Measurements from ENCODE around the gene SMDT1.

Gene SMDT1, protein sequence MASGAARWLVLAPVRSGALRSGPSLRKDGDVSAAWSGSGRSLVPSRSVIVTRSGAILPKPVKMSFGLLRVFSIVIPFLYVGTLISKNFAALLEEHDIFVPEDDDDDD

DNA sequence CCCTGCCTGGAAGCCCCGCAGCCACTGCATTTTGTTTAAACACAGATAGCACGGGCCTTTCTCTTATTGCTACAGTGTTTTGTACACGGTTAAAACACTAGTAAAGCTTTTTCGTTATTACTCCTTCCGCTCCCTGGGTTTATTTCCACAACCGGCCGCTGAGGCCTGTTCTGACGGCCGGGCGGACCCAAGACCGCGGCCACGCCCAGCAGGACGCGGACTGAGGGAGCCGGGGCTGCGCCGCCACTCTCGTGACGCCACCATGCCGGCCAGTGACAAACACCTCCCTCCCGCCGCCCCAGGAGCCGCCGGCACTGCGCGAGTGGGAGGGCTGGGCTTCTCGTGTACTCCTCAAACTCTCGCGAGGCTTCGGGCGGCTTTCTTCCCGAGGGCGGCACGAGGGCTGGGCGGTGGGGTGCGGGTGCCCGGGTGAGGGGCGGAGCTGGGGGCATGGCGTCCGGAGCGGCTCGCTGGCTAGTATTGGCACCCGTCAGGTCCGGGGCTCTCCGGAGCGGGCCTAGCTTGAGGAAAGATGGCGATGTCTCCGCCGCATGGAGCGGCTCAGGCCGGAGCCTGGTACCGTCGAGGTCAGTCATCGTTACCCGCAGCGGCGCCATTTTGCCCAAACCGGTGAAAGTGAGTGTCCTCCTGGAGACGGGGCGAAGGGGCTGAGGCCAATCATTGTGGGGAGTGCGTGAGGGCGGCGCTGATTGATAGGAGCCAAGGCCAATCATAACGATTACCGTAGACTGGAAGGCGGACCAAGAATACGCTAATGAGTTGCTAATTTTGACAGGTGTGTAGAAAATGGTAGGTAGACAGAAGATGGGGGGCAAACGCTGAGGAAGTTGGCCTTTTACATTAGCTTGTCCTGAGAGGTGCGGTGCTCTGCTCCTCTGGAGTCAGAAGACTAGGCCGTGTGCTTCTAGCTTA is at the start of gene SMDT1:
SMDT1 (plus strand) TSS at position 382 of the 933 bp plus-strand sequence; CDS start at position 451, 69 bp downstream.
- Histone ChIP-seq H3K36me3 (ENCODE audit: control insufficient read depth in 1 of 2, insufficient read depth in 2 of 2, low read length in 2 of 2) (peaks cover 4 to 28% of the 10 kb centered on the region in 2 donors), H3K9ac (ENCODE audit: low read depth in 1 of 2, low read length in 2 of 2) (peak within 1 kb of the TSS; percentile 89 to 97), H3K27ac (ENCODE audit: low read depth, low read length) (peak within 1 kb of the TSS; percentile 95), H3K4me1 (ENCODE audit: control insufficient read depth in 1 of 2, insufficient read depth in 2 of 2, low read length in 2 of 2) (peaks cover 24 to 31% of the 10 kb centered on the region in 2 donors), H3K9me3 (ENCODE audit: control insufficient read depth in 1 of 2, low read length in 2 of 2) (no peaks in the 10 kb centered on the region), H3K27me3 (ENCODE audit: control insufficient read depth in 1 of 2, insufficient read depth in 2 of 2, low read length in 2 of 2) (no peaks in the 10 kb centered on the region), H3K4me3 (ENCODE audit: low read depth in 1 of 2, low read length in 2 of 2) (peak within 1 kb of the TSS; percentile 72 to 84)

DNA sequence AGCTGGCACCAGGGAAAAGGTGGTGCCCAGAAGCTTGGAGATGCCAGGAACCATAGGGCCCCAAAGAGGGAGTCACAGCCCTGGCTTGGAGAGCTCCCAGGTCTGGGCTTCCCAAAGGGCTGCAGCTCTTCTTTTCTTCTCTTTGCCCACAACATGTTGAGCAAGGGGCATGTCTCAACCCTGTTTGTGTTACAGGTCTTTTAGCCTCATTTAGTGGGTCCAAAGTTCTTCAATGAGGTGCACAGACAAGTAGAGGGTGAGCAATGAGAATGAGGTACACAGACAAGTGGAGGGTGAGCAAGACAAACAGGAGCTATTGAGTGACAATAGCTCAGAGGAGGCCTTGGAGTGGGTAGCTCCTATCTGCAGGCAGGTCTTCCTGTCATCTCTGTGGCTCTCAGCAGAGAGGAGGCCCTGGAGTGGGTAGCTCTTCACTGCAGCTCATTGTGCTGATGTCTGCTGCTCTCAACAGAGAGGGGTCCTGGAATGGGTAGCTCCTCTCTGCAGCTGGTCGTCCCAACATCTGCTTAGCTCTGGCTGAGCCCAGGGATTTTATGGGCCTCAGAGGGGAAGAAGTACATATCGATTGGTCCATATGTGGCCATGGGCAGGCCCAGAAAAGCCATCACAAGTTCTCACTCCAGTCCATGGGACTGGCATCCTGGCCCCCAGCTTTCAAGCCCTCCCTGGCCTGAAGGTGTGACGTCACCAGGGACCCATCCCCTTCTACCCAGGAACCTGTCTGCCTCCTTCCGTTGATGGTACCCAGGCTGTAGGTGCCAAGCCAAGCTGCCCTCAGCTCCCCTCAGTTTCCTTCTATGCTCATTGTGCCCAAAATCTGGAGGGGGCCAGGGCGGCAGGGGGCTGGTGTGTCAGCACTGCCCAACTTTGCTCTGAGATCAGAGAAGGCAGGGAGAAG is 46.0 kb upstream of the SMDT1 start:
- H3K4me1 ChIP-seq (ENCODE audit: control insufficient read depth in 1 of 2, insufficient read depth in 2 of 2, low read length in 2 of 2): no peaks in the 10 kb centered on the region
- peaks cover 4 to 8% of the 10 kb centered on the region in 2 donors for H3K9me3 ChIP-seq (ENCODE audit: control insufficient read depth in 1 of 2, low read length in 2 of 2)
- no peak overlapping the region for H3K4me3 ChIP-seq (ENCODE audit: low read depth in 1 of 2, low read length in 2 of 2)
- no peak overlapping the region for H3K27ac ChIP-seq (ENCODE audit: low read depth, low read length)
- no peak overlapping the region for H3K9ac ChIP-seq (ENCODE audit: low read depth in 1 of 2, low read length in 2 of 2)
- no peaks in the 10 kb centered on the region for H3K36me3 ChIP-seq (ENCODE audit: control insufficient read depth in 1 of 2, insufficient read depth in 2 of 2, low read length in 2 of 2)
- no peaks in the 10 kb centered on the region for H3K27me3 ChIP-seq (ENCODE audit: control insufficient read depth in 1 of 2, insufficient read depth in 2 of 2, low read length in 2 of 2)

DNA sequence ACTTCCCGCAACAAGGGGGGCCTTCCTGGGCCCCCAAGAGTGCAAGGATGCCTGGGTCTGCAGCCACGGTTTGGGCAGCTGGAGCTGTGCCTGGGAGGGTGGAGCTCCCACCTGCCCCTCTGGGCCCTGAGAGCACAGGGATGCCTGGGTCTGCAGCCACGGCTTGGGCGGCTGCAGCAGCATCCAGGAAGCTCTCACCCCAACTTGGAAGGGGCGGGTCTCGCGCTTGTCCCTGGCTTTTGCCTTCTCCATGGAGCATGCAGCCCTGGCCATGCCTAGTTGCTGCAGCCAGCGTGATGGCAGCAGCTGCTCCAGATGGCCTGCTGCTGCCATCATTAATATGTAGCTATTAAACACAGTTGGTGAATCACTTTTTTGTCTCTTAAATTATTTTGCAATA is 44.2 kb upstream of the SMDT1 start:
- H3K27ac ChIP-seq (ENCODE audit: low read depth, low read length): no peak overlapping the region
- peaks cover 4 to 8% of the 10 kb centered on the region in 2 donors for H3K9me3 ChIP-seq (ENCODE audit: control insufficient read depth in 1 of 2, low read length in 2 of 2)
- H3K9ac ChIP-seq (ENCODE audit: low read depth in 1 of 2, low read length in 2 of 2): no peak overlapping the region
- H3K4me1 ChIP-seq (ENCODE audit: control insufficient read depth in 1 of 2, insufficient read depth in 2 of 2, low read length in 2 of 2): no peaks in the 10 kb centered on the region
- no peak overlapping the region for H3K4me3 ChIP-seq (ENCODE audit: low read depth in 1 of 2, low read length in 2 of 2)
- H3K36me3 ChIP-seq (ENCODE audit: control insufficient read depth in 1 of 2, insufficient read depth in 2 of 2, low read length in 2 of 2): no peaks in the 10 kb centered on the region
- H3K27me3 ChIP-seq (ENCODE audit: control insufficient read depth in 1 of 2, insufficient read depth in 2 of 2, low read length in 2 of 2): no peaks in the 10 kb centered on the region

DNA sequence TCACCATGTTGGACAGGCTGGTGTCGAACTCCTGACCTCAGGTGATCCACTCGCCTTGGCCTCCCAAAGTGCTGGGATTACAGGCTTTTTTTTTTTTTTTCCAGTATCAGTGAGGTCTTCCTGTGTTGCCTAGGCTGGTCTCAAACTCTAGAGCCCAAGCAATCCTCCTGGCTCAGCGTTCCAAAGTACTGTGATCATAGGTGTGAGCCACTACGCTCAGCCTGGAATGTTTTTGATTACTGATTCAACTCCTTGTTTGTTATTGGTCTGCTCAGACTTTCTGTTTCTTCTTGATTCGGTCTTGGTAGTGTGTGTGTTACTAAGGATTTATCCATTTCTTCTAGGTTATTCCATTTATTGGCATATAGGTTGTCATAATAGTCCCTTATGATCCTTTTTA is 40.2 kb upstream of the SMDT1 start:
- no peak overlapping the region for H3K27ac ChIP-seq (ENCODE audit: low read depth, low read length)
- H3K36me3 ChIP-seq (ENCODE audit: control insufficient read depth in 1 of 2, insufficient read depth in 2 of 2, low read length in 2 of 2): no peaks in the 10 kb centered on the region
- H3K9me3 ChIP-seq (ENCODE audit: control insufficient read depth in 1 of 2, low read length in 2 of 2): peaks cover 8 to 9% of the 10 kb centered on the region in 2 donors
- no peaks in the 10 kb centered on the region for H3K27me3 ChIP-seq (ENCODE audit: control insufficient read depth in 1 of 2, insufficient read depth in 2 of 2, low read length in 2 of 2)
- H3K4me3 ChIP-seq (ENCODE audit: low read depth in 1 of 2, low read length in 2 of 2): no peak overlapping the region
- H3K9ac ChIP-seq (ENCODE audit: low read depth in 1 of 2, low read length in 2 of 2): no peak overlapping the region
- H3K4me1 ChIP-seq (ENCODE audit: control insufficient read depth in 1 of 2, insufficient read depth in 2 of 2, low read length in 2 of 2): no peaks in the 10 kb centered on the region

DNA sequence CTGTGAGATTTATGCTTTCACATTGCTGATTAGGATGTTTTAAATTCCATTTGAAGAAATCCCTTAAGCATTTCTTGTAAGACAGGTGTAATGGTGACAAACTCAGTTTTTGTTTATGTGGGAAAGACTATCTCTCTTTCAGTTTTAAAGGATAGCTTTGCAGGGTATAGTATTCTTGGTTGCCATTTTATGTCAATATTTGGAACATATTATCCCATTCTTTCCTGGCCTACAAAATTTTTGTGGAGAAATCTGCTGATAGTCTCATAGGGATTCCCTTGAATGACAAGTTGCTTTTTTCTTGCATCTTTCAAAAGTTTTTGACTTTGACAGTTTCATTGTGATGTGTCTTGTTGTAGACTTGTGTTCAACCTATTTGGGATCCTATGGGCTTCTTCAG is 37.7 kb upstream of the SMDT1 start:
- Histone ChIP-seq H3K27ac (ENCODE audit: low read depth, low read length) (no peak overlapping the region), H3K4me3 (ENCODE audit: low read depth in 1 of 2, low read length in 2 of 2) (no peak overlapping the region), H3K36me3 (ENCODE audit: control insufficient read depth in 1 of 2, insufficient read depth in 2 of 2, low read length in 2 of 2) (no peaks in the 10 kb centered on the region), H3K9ac (ENCODE audit: low read depth in 1 of 2, low read length in 2 of 2) (no peak overlapping the region), H3K9me3 (ENCODE audit: control insufficient read depth in 1 of 2, low read length in 2 of 2) (peaks cover 8 to 9% of the 10 kb centered on the region in 2 donors), H3K4me1 (ENCODE audit: control insufficient read depth in 1 of 2, insufficient read depth in 2 of 2, low read length in 2 of 2) (no peaks in the 10 kb centered on the region), H3K27me3 (ENCODE audit: control insufficient read depth in 1 of 2, insufficient read depth in 2 of 2, low read length in 2 of 2) (no peaks in the 10 kb centered on the region)

DNA sequence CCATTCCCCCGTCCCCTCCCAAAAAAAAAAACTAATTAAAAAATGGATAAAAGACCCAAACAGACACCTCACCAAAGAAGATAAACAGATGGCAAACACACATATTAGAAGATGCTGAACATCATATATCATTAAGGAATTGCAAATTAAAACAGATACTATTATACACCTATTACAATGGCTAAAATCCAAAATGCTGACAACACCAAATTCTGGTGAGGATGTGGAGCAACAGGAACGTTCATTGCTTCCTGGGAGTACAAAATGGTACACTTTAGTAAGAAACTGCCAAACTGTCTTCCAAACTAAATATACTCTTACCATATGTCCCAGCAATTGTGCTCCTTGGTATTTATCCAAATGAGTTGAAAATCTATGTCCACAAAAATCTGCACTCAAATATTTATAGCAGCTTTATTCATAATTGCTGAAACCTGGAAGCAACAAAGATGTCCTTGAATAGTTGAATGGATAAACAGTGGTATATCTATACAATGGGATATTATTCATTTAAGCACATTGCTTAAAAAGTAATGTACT is 28.8 kb upstream of the SMDT1 start:
- H3K4me3 ChIP-seq (ENCODE audit: low read depth in 1 of 2, low read length in 2 of 2): no peak overlapping the region
- H3K4me1 ChIP-seq (ENCODE audit: control insufficient read depth in 1 of 2, insufficient read depth in 2 of 2, low read length in 2 of 2): no peaks in the 10 kb centered on the region
- H3K9ac ChIP-seq (ENCODE audit: low read depth in 1 of 2, low read length in 2 of 2): no peak overlapping the region
- H3K27me3 ChIP-seq (ENCODE audit: control insufficient read depth in 1 of 2, insufficient read depth in 2 of 2, low read length in 2 of 2): no peaks in the 10 kb centered on the region
- H3K36me3 ChIP-seq (ENCODE audit: control insufficient read depth in 1 of 2, insufficient read depth in 2 of 2, low read length in 2 of 2): no peaks in the 10 kb centered on the region
- no peak overlapping the region for H3K27ac ChIP-seq (ENCODE audit: low read depth, low read length)
- no peaks in the 10 kb centered on the region for H3K9me3 ChIP-seq (ENCODE audit: control insufficient read depth in 1 of 2, low read length in 2 of 2)

DNA sequence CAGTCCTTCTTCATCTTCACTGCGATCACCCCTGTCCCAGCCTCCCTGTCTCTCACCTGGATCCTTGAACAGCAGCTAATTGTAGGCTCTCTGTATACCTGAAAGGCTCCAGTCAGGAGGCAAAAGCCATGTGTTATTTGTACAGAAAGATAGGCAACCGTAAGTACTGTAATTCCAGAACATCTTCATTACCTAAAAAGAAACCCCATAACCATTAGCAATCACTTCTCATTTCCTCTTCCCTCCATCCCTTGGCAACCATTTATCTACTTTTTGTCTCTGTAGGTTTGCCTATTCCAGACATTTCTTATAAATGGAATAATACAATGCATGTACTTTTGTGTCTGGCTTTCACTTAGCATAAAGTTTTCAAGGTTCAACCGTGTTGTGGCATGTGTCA is 26.7 kb upstream of the SMDT1 start:
- Histone ChIP-seq H3K9me3 (ENCODE audit: control insufficient read depth in 1 of 2, low read length in 2 of 2) (peaks cover 4 to 8% of the 10 kb centered on the region in 2 donors), H3K27ac (ENCODE audit: low read depth, low read length) (no peak overlapping the region), H3K4me1 (ENCODE audit: control insufficient read depth in 1 of 2, insufficient read depth in 2 of 2, low read length in 2 of 2) (no peaks in the 10 kb centered on the region), H3K9ac (ENCODE audit: low read depth in 1 of 2, low read length in 2 of 2) (no peak overlapping the region), H3K36me3 (ENCODE audit: control insufficient read depth in 1 of 2, insufficient read depth in 2 of 2, low read length in 2 of 2) (no peaks in the 10 kb centered on the region), H3K27me3 (ENCODE audit: control insufficient read depth in 1 of 2, insufficient read depth in 2 of 2, low read length in 2 of 2) (no peaks in the 10 kb centered on the region), H3K4me3 (ENCODE audit: low read depth in 1 of 2, low read length in 2 of 2) (no peak overlapping the region)

DNA sequence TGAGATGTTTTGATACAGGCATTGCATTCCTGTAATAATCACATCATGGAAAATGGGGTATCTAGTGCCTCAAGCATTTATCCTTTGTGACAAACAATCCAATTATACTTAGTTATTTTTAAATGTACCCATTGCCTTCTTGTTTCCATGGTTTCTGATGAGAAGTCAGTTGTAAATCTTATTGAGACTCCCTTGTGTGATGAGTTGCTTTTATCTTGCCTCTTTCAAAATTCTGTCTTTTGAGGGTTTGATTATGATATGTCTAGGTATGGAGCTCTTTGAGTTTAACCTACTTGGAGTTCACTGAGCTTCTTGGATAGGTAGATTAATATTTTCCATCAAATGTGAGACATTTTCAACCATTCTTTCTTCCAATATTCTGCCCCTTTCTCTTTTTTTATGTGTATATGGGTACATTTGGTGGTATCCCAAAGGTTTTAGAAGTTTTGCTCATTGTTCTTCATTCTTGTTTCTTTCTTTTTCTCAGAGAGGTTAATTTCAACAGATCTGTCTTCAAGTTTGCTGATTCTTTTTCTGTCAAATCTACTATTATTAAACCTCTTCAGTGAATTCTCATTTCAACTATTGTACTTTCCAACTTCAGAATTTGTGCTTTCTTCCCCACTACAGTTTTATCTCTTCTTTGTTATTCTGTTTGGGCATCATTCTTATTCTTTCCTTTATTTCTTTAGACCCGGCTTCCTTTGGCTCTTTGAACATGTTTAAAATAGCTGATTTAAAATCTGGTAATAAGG is 22.6 kb upstream of the SMDT1 start:
- peaks cover 25 to 28% of the 10 kb centered on the region in 2 donors for H3K36me3 ChIP-seq (ENCODE audit: control insufficient read depth in 1 of 2, insufficient read depth in 2 of 2, low read length in 2 of 2)
- peaks cover 4 to 8% of the 10 kb centered on the region in 2 donors for H3K9me3 ChIP-seq (ENCODE audit: control insufficient read depth in 1 of 2, low read length in 2 of 2)
- H3K9ac ChIP-seq (ENCODE audit: low read depth in 1 of 2, low read length in 2 of 2): no peak overlapping the region
- H3K27me3 ChIP-seq (ENCODE audit: control insufficient read depth in 1 of 2, insufficient read depth in 2 of 2, low read length in 2 of 2): no peaks in the 10 kb centered on the region
- H3K4me1 ChIP-seq (ENCODE audit: control insufficient read depth in 1 of 2, insufficient read depth in 2 of 2, low read length in 2 of 2): no peaks in the 10 kb centered on the region
- no peak overlapping the region for H3K4me3 ChIP-seq (ENCODE audit: low read depth in 1 of 2, low read length in 2 of 2)
- H3K27ac ChIP-seq (ENCODE audit: low read depth, low read length): no peak overlapping the region

DNA sequence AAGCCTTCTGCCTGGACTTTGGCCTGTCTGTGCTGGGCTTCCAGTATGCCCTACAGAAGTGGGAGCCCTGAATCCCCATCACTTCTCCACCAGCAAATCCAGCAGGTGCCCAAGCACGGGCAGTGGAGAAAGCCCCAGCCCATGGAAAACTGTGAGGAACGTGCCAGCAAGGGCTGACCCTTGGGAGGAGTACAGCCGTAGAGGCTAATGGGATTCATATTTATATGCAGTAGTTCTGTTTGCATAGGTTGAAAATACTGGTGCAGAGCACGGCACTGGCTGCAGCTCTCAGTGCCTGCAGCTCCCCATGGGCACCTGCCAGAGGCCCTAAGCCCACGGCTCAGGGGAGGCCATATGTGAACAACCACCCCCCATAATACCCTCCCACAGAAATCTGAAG is 19.0 kb upstream of the SMDT1 start:
- no peak overlapping the region for H3K9ac ChIP-seq (ENCODE audit: low read depth in 1 of 2, low read length in 2 of 2)
- H3K4me1 ChIP-seq (ENCODE audit: control insufficient read depth in 1 of 2, insufficient read depth in 2 of 2, low read length in 2 of 2): peaks cover 8 to 9% of the 10 kb centered on the region in 2 donors
- no peak overlapping the region for H3K27ac ChIP-seq (ENCODE audit: low read depth, low read length)
- H3K4me3 ChIP-seq (ENCODE audit: low read depth in 1 of 2, low read length in 2 of 2): no peak overlapping the region
- H3K9me3 ChIP-seq (ENCODE audit: control insufficient read depth in 1 of 2, low read length in 2 of 2): peaks cover 4 to 8% of the 10 kb centered on the region in 2 donors
- H3K36me3 ChIP-seq (ENCODE audit: control insufficient read depth in 1 of 2, insufficient read depth in 2 of 2, low read length in 2 of 2): peaks cover 29 to 43% of the 10 kb centered on the region in 2 donors
- no peaks in the 10 kb centered on the region for H3K27me3 ChIP-seq (ENCODE audit: control insufficient read depth in 1 of 2, insufficient read depth in 2 of 2, low read length in 2 of 2)

Measured in duodenal mucosa (tissue), 2 donors.